ENCODE data around the gene GABARAP. TPM values are rescaled to one million over a fixed set of nuclear protein-coding genes. Genes with fewer than 3 reads are reported as not detected.

GABARAP gene
- total RNA-seq, 2 donors from 2014 or later: 145 to 482 TPM

DNA sequence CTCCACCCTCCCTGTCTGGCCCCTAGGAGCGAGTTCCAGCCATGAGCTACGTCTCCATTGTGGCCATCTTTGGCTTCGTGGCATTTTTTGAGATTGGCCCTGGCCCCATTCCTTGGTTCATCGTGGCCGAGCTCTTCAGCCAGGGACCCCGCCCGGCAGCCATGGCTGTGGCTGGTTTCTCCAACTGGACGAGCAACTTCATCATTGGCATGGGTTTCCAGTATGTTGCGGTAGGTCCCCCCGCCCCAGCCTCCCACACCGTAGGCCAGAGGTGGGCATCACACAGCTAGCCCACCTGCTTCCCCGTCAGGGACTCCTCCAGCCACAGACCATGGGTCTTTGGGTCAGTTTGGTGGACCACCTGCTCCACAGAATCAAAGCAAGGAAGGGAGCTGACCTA lies 43.4 kb upstream of the GABARAP start:
- TF ChIP-seq POLR2A (IDR thresholded peaks at IDR 0.05): no peak
- TF ChIP-seq, protein P1, sequence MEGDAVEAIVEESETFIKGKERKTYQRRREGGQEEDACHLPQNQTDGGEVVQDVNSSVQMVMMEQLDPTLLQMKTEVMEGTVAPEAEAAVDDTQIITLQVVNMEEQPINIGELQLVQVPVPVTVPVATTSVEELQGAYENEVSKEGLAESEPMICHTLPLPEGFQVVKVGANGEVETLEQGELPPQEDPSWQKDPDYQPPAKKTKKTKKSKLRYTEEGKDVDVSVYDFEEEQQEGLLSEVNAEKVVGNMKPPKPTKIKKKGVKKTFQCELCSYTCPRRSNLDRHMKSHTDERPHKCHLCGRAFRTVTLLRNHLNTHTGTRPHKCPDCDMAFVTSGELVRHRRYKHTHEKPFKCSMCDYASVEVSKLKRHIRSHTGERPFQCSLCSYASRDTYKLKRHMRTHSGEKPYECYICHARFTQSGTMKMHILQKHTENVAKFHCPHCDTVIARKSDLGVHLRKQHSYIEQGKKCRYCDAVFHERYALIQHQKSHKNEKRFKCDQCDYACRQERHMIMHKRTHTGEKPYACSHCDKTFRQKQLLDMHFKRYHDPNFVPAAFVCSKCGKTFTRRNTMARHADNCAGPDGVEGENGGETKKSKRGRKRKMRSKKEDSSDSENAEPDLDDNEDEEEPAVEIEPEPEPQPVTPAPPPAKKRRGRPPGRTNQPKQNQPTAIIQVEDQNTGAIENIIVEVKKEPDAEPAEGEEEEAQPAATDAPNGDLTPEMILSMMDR (IDR thresholded peaks at IDR 0.05): no peak
- ATAC-seq: no peak
- no peak overlapping the region for H3K27ac ChIP-seq
- no peaks in the 10 kb centered on the region for H3K27me3 ChIP-seq
- H3K4me1 ChIP-seq: peaks cover 19% of the 10 kb centered on the region
- no peaks in the 10 kb centered on the region for H3K36me3 ChIP-seq (replicated peaks in 1 of 2; ENCODE audit: insufficient read depth in 1 of 2, low read depth in 2 of 2)
- WGBS, 2 donors: 86 to 91% methylated on average over 12 of the region's 12 CpGs
- intact Hi-C loops (cut with DNase I): loop anchor here (5.0 to 10.0 kb wide), 2 partner anchors 57 to 221 kb away; no protein-coding TSS in a partner anchor
- no peak for DNase-seq
- no peaks in the 10 kb centered on the region for H3K9me3 ChIP-seq
- no peak overlapping the region for H3K4me3 ChIP-seq

DNA sequence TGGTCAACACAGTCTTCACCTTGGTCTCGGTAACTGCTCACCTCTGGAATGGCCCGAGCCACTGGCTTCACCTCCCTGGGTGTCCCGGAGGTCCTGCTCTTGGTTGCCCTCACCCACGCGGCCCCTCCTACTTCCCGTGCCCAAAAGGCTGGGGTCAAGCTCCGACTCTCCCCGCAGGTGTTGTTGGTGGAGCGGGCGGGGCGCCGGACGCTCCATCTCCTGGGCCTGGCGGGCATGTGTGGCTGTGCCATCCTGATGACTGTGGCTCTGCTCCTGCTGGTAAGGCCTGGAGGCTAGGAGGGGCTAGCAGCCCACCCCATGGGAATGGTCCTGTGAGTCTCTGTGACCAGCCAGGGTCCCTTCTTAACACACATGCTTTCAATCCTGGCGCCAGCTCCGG lies 42.7 kb upstream of the GABARAP start:
- Histone ChIP-seq H3K36me3 (replicated peaks in 1 of 2; ENCODE audit: insufficient read depth in 1 of 2, low read depth in 2 of 2) (no peaks in the 10 kb centered on the region), H3K4me1 (peaks cover 24% of the 10 kb centered on the region), H3K4me3 (no peak overlapping the region), H3K27ac (no peak overlapping the region), H3K9me3 (no peaks in the 10 kb centered on the region), H3K27me3 (no peaks in the 10 kb centered on the region)
- ATAC-seq (no peak), DNase-seq (no peak)
- 80 to 95% methylated on average over 1 to 16 of the region's 16 CpGs for WGBS, 2 donors
- TF ChIP-seq, protein P1 (IDR thresholded peaks at IDR 0.05): no peak
- no peak for TF ChIP-seq POLR2A (IDR thresholded peaks at IDR 0.05)
- intact Hi-C loops (cut with DNase I): loop anchor here (5.0 to 10.0 kb wide), 2 partner anchors 57 to 220 kb away; no protein-coding TSS in a partner anchor

DNA sequence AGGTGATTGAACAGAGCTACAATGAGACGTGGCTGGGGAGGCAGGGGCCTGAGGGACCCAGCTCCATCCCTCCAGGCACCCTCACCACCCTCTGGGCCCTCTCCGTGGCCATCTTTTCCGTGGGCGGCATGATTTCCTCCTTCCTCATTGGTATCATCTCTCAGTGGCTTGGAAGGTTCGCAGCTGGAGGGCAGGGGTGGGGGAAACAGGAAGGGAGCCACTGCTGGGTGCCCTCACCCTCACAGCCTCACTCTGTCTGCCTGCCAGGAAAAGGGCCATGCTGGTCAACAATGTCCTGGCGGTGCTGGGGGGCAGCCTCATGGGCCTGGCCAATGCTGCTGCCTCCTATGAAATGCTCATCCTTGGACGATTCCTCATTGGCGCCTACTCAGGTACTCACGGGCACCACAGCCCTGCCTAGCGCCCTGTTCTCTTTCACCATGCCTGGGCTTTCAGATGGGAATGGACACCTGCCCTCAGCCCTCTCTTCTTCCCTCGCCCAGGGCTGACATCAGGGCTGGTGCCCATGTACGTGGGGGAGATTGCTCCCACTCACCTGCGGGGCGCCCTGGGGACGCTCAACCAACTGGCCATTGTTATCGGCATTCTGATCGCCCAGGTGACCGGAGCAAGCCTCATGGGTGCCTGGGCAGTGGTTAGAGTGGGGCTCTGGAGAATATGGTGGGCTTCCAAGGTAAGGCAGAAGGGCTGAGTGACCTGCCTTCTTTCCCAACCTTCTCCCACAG lies 41.4 kb upstream of the GABARAP start:
- Histone ChIP-seq H3K9me3 (no peaks in the 10 kb centered on the region), H3K27me3 (no peaks in the 10 kb centered on the region), H3K27ac (no peak overlapping the region), H3K36me3 (replicated peaks in 1 of 2; ENCODE audit: insufficient read depth in 1 of 2, low read depth in 2 of 2) (no peaks in the 10 kb centered on the region), H3K4me1 (peaks cover 24% of the 10 kb centered on the region), H3K4me3 (no peak overlapping the region)
- no peak for DNase-seq
- no peak for TF ChIP-seq POLR2A (IDR thresholded peaks at IDR 0.05)
- TF ChIP-seq, protein P1 (IDR thresholded peaks at IDR 0.05): no peak
- no peak for ATAC-seq
- WGBS, 2 donors: 82 to 88% methylated on average over 16 to 18 of the region's 18 CpGs
- intact Hi-C loops (cut with DNase I): loop anchor here (10.0 kb wide), 1 partner anchor 219 kb away; no protein-coding TSS in a partner anchor

DNA sequence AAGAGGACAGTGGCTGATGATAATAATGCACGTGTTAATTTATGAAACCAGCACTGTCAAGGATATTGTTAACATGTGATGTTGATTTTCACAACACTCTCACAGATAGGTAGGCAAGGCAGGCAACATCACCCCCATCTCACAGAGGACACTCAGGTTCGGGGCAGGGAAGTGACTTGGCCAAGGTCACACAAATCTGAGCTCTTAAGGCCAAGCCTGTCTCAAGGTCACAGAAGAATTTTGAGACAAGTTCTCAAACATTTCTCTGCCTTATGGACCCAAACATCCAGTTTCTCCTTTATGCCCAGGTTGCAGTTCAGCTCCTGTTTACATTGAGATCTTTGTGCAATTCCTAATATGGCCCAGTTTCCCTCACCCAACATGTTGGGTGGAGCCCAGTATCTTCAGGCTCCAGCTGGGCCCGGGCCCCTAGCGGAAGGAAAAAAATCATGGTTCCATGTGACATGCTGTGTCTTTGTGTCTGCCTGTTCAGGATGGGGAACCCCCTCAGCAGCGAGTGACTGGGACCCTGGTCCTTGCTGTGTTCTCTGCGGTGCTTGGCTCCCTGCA lies 40.6 kb upstream of the GABARAP start:
- H3K4me1 ChIP-seq: peaks cover 24% of the 10 kb centered on the region
- no peak for TF ChIP-seq POLR2A (IDR thresholded peaks at IDR 0.05)
- TF ChIP-seq, protein P1 (IDR thresholded peaks at IDR 0.05): no peak
- H3K36me3 ChIP-seq (replicated peaks in 1 of 2; ENCODE audit: insufficient read depth in 1 of 2, low read depth in 2 of 2): no peaks in the 10 kb centered on the region
- ATAC-seq (no peak), DNase-seq (no peak)
- H3K27me3 ChIP-seq: no peaks in the 10 kb centered on the region
- intact Hi-C loops (cut with DNase I): loop anchor here (10.0 kb wide), 1 partner anchor 218 kb away; no protein-coding TSS in a partner anchor
- H3K27ac ChIP-seq: no peak overlapping the region
- no peaks in the 10 kb centered on the region for H3K9me3 ChIP-seq
- H3K4me3 ChIP-seq: no peak overlapping the region
- 41 to 51% methylated on average over 4 to 6 of the region's 6 CpGs for WGBS, 2 donors
